K562 (cell line): ENCODE results near the gene GAPVD1. TPM values are rescaled to one million over a fixed set of nuclear protein-coding genes. Genes with fewer than 3 reads are reported as not detected.
A peak's percentile ranks its signal among the peaks of the same experiment; 100 is the strongest.

Experiments used
- BDP1 ChIP-seq: IDR thresholded peaks from 3 replicates; pipeline ENCODE4 v1.6.1; 2011; ENCODE audit not compliant: insufficient read length, insufficient read depth
- CBX3 ChIP-seq, 2 experiments: IDR thresholded peaks; 1 replicate in 1 of 2; 2 replicates in 1 of 2; pipeline ENCODE4 v1.6.1; 2012; ENCODE audit warnings: inconsistent platforms in 2 of 2, low read length in 2 of 2, borderline replicate concordance in 1 of 2, control low read depth in 1 of 2
- FIP1L1 ChIP-seq: fragments of 200-400 bp; formaldehyde crosslinking; IDR thresholded peaks from 2 replicates; pipeline ENCODE4 v1.6.1; 2018; ENCODE audit warnings: mild to moderate bottlenecking, low read depth, low read length; ENCODE audit not compliant: poor library complexity, severe bottlenecking
- MAFF ChIP-seq: IDR thresholded peaks from 2 replicates; pipeline ENCODE4 v1.6.1; 2012; ENCODE audit warnings: low read length, improper control_type of control experiment
- MAFK ChIP-seq: IDR thresholded peaks from 2 replicates; pipeline ENCODE4 v1.6.1; 2011; ENCODE audit warnings: low read length, improper control_type of control experiment
- MYNN ChIP-seq, 2 experiments: sonication (generic); formaldehyde crosslinking in 1 of 2; IDR thresholded peaks; 2 replicates each; pipeline versions ENCODE4 v1.5.0 to v1.6.1; 2016 to 2020; ENCODE audit warnings: antibody characterized with exemption in 1 of 2, missing genetic modification reagents in 1 of 2
- NEUROD1 ChIP-seq: fragments of 150-350 bp; IDR thresholded peaks from 2 replicates; pipeline ENCODE4 v1.6.1; 2014; ENCODE audit warnings: borderline replicate concordance, low read length, low read depth; ENCODE audit not compliant: partially characterized antibody
- ZNF316 ChIP-seq: fragments of 450-650 bp; IDR thresholded peaks from 2 replicates; pipeline ENCODE4 v1.6.1; 2016
- ZNF75A ChIP-seq: fragments of 450-650 bp; formaldehyde crosslinking; IDR thresholded peaks from 2 replicates; pipeline ENCODE4 v1.4.0; 2020; ENCODE audit warnings: mild to moderate bottlenecking
- polyA plus RNA-seq, 8 experiments: library from polyadenylated mRNA; depleted of rRNA in 4 of 8; stranded (reverse) in 5 of 8; unstranded in 3 of 8; fragments of >200 nt; fragmentation: Nextera tagmentation in 2 of 8; fragmentation: Illumina TruSeq in 1 of 8; extraction: Ambion mirVana in 2 of 8; extraction: Trizol in 1 of 8; gene quantifications; 2 replicates each; pipeline versions ENCODE4 v1.2.1 to v1.2.3, GENCODE V29; 2011 to 2014; ENCODE audit warnings: inconsistent platforms in 1 of 8, missing spikeins in 1 of 8
- total RNA-seq, 7 experiments: library from RNA; depleted of rRNA in 6 of 7; stranded (reverse); fragments of >200 nt in 6 of 7; fragmentation: Illumina TruSeq in 2 of 7; extraction: Trizol in 2 of 7; gene quantifications; 2 replicates each; pipeline versions ENCODE4 v1.2.1 to v1.2.3, GENCODE V29; 2011 to 2021; ENCODE audit warnings: low replicate concordance in 1 of 7
- TF ChIP-seq, protein P1 (sequence below): fragments of 450-650 bp; IDR thresholded peaks from one replicate; pipeline ENCODE4 v1.6.1; 2018; ENCODE audit warnings: mild to moderate bottlenecking, moderate library complexity; ENCODE audit not compliant: partially characterized antibody
- TF ChIP-seq, protein P2 (sequence below), 3 experiments: fragments of 200-800 bp in 1 of 3; fragments of 250-450 bp in 1 of 3; fragments of 450-650 bp in 1 of 3; sonication (Bioruptor Pico) in 1 of 3; sonication (Bioruptor generic) in 1 of 3; formaldehyde crosslinking in 1 of 3; IDR thresholded peaks; 2 replicates each; pipeline versions ENCODE4 v1.6.1 to v1.8.0; 2016 to 2022; ENCODE audit warnings: mild to moderate bottlenecking in 2 of 3, missing genetic modification characterization in 2 of 3, missing compliant biosample characterization in 1 of 3, moderate library complexity in 1 of 3

Gene GAPVD1
- total and polyA plus RNA-seq, 9 of the 15 experiments (the other 6 are each of a cell fraction or from before 2014, with no cell fraction given): 9.5 to 66.1 (median 45.5) TPM

DNA sequence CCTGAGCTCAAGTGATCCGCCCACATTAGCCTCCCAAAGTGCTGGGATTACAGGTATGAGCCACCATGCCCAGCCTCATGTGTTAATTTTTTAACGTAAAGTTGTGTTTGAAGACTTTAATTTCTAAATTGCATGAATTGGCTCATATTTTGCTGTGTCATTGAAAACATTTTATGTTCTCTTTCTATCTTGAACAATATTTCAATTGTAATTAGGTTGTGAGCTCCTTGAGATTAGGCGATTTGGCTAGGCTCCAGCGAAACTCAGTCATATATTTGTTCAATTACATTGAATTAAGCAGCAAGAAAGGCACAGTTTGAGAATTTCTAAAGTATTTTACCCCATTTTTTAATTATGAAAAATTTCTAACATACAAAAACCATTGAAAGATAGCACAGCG, 34.0 kb downstream of the GAPVD1 start (continued):
- TF ChIP-seq CBX3 (IDR thresholded peaks at IDR 0.05; ENCODE audit: borderline replicate concordance in 1 of 2, low read length in 2 of 2) (no peak), ZNF75A (CRISPR knock-in tag) (no peak), BDP1 (no peak), MAFF (peak; percentile 21; the same call in 1 of the 2 replicates), NEUROD1 (no peak), MAFK (peak; percentile 32; the same call in 1 of the 2 replicates), FIP1L1 (no peak), ZNF316 (peak; percentile 85), MYNN (IDR thresholded peaks at IDR 0.05) (no peak), MYNN (CRISPR knock-in tag; IDR thresholded peaks at IDR 0.05) (no peak)
- TF ChIP-seq, protein P1, sequence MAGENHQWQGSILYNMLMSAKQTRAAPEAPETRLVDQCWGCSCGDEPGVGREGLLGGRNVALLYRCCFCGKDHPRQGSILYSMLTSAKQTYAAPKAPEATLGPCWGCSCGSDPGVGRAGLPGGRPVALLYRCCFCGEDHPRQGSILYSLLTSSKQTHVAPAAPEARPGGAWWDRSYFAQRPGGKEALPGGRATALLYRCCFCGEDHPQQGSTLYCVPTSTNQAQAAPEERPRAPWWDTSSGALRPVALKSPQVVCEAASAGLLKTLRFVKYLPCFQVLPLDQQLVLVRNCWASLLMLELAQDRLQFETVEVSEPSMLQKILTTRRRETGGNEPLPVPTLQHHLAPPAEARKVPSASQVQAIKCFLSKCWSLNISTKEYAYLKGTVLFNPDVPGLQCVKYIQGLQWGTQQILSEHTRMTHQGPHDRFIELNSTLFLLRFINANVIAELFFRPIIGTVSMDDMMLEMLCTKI: no peak
- TF ChIP-seq, protein P2, sequence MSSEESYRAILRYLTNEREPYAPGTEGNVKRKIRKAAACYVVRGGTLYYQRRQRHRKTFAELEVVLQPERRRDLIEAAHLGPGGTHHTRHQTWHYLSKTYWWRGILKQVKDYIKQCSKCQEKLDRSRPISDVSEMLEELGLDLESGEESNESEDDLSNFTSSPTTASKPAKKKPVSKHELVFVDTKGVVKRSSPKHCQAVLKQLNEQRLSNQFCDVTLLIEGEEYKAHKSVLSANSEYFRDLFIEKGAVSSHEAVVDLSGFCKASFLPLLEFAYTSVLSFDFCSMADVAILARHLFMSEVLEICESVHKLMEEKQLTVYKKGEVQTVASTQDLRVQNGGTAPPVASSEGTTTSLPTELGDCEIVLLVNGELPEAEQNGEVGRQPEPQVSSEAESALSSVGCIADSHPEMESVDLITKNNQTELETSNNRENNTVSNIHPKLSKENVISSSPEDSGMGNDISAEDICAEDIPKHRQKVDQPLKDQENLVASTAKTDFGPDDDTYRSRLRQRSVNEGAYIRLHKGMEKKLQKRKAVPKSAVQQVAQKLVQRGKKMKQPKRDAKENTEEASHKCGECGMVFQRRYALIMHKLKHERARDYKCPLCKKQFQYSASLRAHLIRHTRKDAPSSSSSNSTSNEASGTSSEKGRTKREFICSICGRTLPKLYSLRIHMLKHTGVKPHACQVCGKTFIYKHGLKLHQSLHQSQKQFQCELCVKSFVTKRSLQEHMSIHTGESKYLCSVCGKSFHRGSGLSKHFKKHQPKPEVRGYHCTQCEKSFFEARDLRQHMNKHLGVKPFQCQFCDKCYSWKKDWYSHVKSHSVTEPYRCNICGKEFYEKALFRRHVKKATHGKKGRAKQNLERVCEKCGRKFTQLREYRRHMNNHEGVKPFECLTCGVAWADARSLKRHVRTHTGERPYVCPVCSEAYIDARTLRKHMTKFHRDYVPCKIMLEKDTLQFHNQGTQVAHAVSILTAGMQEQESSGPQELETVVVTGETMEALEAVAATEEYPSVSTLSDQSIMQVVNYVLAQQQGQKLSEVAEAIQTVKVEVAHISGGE (CRISPR knock-in tag; IDR thresholded peaks at IDR 0.05): no peak
- TF ChIP-seq, all 486 proteins: peak for 6
